KMS-11 (cell line): ENCODE data around the gene FOS.
"Not testable (repeated sequence)": the region's sequence is repeated elsewhere in the genome, so short reads cannot be mapped to it uniquely, and the experiment has no call there.

ENCODE experiments used
- H2AFZ ChIP-seq: fragments of 200-600 bp; sonication (generic); 2 replicates; pipeline ENCODE4 v1.6.1; 2016; ENCODE audit warnings: antibody characterized with exemption, mixed run types, low read depth
- H3K27ac ChIP-seq: fragments of 200-600 bp; sonication (generic); 2 replicates; pipeline ENCODE4 v1.6.1; 2016; ENCODE audit warnings: mild to moderate bottlenecking, mixed run types
- H3K27me3 ChIP-seq: fragments of 200-600 bp; sonication (generic); 2 replicates; pipeline ENCODE4 v1.6.1; 2017; ENCODE audit warnings: mild to moderate bottlenecking, low read depth, mixed run types, moderate library complexity; ENCODE audit not compliant: insufficient read depth
- H3K36me3 ChIP-seq: fragments of 200-600 bp; sonication (generic); 2 replicates; pipeline ENCODE4 v1.6.1; 2017; ENCODE audit warnings: mild to moderate bottlenecking, mixed run types; ENCODE audit not compliant: insufficient read depth
- H3K4me1 ChIP-seq: fragments of 200-600 bp; sonication (generic); 2 replicates; pipeline ENCODE4 v1.6.1; 2016; ENCODE audit warnings: mild to moderate bottlenecking, low read depth, mixed run types; ENCODE audit not compliant: poor library complexity, severe bottlenecking
- H3K4me2 ChIP-seq: fragments of 200-600 bp; sonication (generic); 2 replicates; pipeline ENCODE4 v1.7.0; 2016; ENCODE audit warnings: mild to moderate bottlenecking, mixed run types
- H3K4me3 ChIP-seq: fragments of 200-600 bp; sonication (generic); IDR thresholded peaks from 2 replicates; pipeline ENCODE4 v1.6.1; 2017; ENCODE audit warnings: low read depth, low read length, mixed read lengths; ENCODE audit not compliant: insufficient read depth
- H3K79me2 ChIP-seq: fragments of 200-600 bp; sonication (generic); 2 replicates; pipeline ENCODE4 v1.6.1; 2016; ENCODE audit warnings: low read depth, mixed run types; ENCODE audit not compliant: insufficient read depth
- H3K9ac ChIP-seq: fragments of 200-600 bp; sonication (generic); 2 replicates; pipeline ENCODE4 v1.6.1; 2016; ENCODE audit warnings: mild to moderate bottlenecking, mixed run types
- H4K20me1 ChIP-seq: fragments of 200-600 bp; sonication (generic); 2 replicates; pipeline ENCODE4 v1.6.1; 2016; ENCODE audit warnings: mild to moderate bottlenecking, mixed run types; ENCODE audit not compliant: insufficient read depth
- CTCF ChIP-seq: fragments of 200-600 bp; sonication (generic); conservative IDR thresholded peaks from 2 replicates; pipeline ENCODE4 v1.6.1; 2017; ENCODE audit warnings: low read depth, mild to moderate bottlenecking, antibody characterized with exemption, low read length, moderate library complexity, mixed read lengths

The FOS gene

GRCh38 chr14:75232191-75232590, 46.4 kb upstream of the FOS start:
- Histone ChIP-seq H3K9ac (no peak overlapping the region), H3K4me1 (peaks cover 51% of the 10 kb centered on the region), H3K27me3 (no peaks in the 10 kb centered on the region), H3K27ac (no peak overlapping the region), H4K20me1 (no peaks in the 10 kb centered on the region), H2AFZ (no peak overlapping the region), H3K4me2 (no peak overlapping the region; the same call in 1 of the 2 replicates), H3K36me3 (no peaks in the 10 kb centered on the region), H3K79me2 (no peaks in the 10 kb centered on the region), H3K4me3 (no peak overlapping the region)
- TF ChIP-seq CTCF: no peak

GRCh38 chr14:75232597-75232996, 46.0 kb upstream of the FOS start:
- TF ChIP-seq CTCF: no peak
- no peak overlapping the region for H2AFZ ChIP-seq
- no peak overlapping the region for H3K9ac ChIP-seq
- no peak overlapping the region for H3K4me3 ChIP-seq
- H3K4me1 ChIP-seq: peaks cover 51% of the 10 kb centered on the region
- H3K4me2 ChIP-seq: no peak overlapping the region
- H3K27ac ChIP-seq: no peak overlapping the region
- no peaks in the 10 kb centered on the region for H3K36me3 ChIP-seq
- H3K79me2 ChIP-seq: no peaks in the 10 kb centered on the region
- no peaks in the 10 kb centered on the region for H4K20me1 ChIP-seq
- no peaks in the 10 kb centered on the region for H3K27me3 ChIP-seq

GRCh38 chr14:75234173-75235115, 44.2 kb upstream of the FOS start:
- H2AFZ ChIP-seq: no peak overlapping the region
- no peak overlapping the region for H3K4me3 ChIP-seq
- peaks cover 35% of the 10 kb centered on the region for H3K4me1 ChIP-seq
- H4K20me1 ChIP-seq: no peaks in the 10 kb centered on the region
- no peaks in the 10 kb centered on the region for H3K79me2 ChIP-seq
- no peak overlapping the region for H3K9ac ChIP-seq
- no peak overlapping the region for H3K27ac ChIP-seq
- no peaks in the 10 kb centered on the region for H3K36me3 ChIP-seq
- no peaks in the 10 kb centered on the region for H3K27me3 ChIP-seq
- no peak overlapping the region for H3K4me2 ChIP-seq
- no peak for TF ChIP-seq CTCF

GRCh38 chr14:75235198-75235597, 43.4 kb upstream of the FOS start:
- H3K79me2 ChIP-seq, H2AFZ ChIP-seq, H3K4me3 ChIP-seq, H3K36me3 ChIP-seq, H3K27me3 ChIP-seq, H3K4me2 ChIP-seq, H4K20me1 ChIP-seq, H3K9ac ChIP-seq, H3K27ac ChIP-seq: not testable (repeated sequence)
- H3K4me1 ChIP-seq: peaks cover 27% of the 10 kb centered on the region

GRCh38 chr14:75236467-75236866, 42.2 kb upstream of the FOS start:
- Histone ChIP-seq H3K27ac (no peak overlapping the region), H2AFZ (no peak overlapping the region), H3K79me2 (no peaks in the 10 kb centered on the region), H4K20me1 (no peaks in the 10 kb centered on the region), H3K4me1 (peaks cover 15% of the 10 kb centered on the region), H3K4me2 (no peak overlapping the region), H3K36me3 (no peaks in the 10 kb centered on the region), H3K27me3 (no peaks in the 10 kb centered on the region), H3K4me3 (no peak overlapping the region), H3K9ac (no peak overlapping the region)
- no peak for TF ChIP-seq CTCF
